K562 (cell line): ENCODE results near the gene FN1. TPM values are rescaled to one million over a fixed set of nuclear protein-coding genes. Genes with fewer than 3 reads are reported as not detected.

ENCODE experiments used
- ATF7 ChIP-seq: fragments of 450-650 bp; IDR thresholded peaks from 2 replicates; pipeline ENCODE4 v1.7.1; 2014; ENCODE audit warnings: mild to moderate bottlenecking, moderate library complexity
- HDAC8 ChIP-seq: fragments of 450-650 bp; IDR thresholded peaks from 2 replicates; pipeline ENCODE4 v1.6.1; 2016; ENCODE audit warnings: mild to moderate bottlenecking, missing genetic modification characterization, moderate library complexity, missing compliant biosample characterization
- KDM2B ChIP-seq: fragments of 250-450 bp; sonication (Bioruptor Pico); IDR thresholded peaks from 2 replicates; pipeline ENCODE4 v1.8.0; 2021; ENCODE audit warnings: mild to moderate bottlenecking, moderate library complexity
- RAD51 ChIP-seq: fragments of 450-650 bp; IDR thresholded peaks from 2 replicates; pipeline ENCODE4 v1.7.1; 2016; ENCODE audit warnings: low read depth, mild to moderate bottlenecking, borderline replicate concordance
- TGIF2 ChIP-seq: sonication (generic); formaldehyde crosslinking; IDR thresholded peaks from 2 replicates; pipeline ENCODE4 v1.8.1; 2022; ENCODE audit warnings: mild to moderate bottlenecking, missing genetic modification reagents, moderate library complexity
- TOE1 ChIP-seq, 2 experiments: fragments of 450-650 bp in 1 of 2; sonication (generic) in 1 of 2; formaldehyde crosslinking in 1 of 2; IDR thresholded peaks; 2 replicates each; pipeline versions ENCODE4 v1.7.1 to v1.8.0; 2016 to 2022; ENCODE audit warnings: borderline replicate concordance in 2 of 2, mild to moderate bottlenecking in 2 of 2, antibody characterized with exemption in 1 of 2, inconsistent platforms in 1 of 2, low read depth in 1 of 2, missing genetic modification reagents in 1 of 2, moderate library complexity in 1 of 2
- ZKSCAN8 ChIP-seq: fragments of 200-800 bp; sonication (Bioruptor generic); IDR thresholded peaks from 2 replicates; pipeline ENCODE4 v1.6.1; 2016; ENCODE audit warnings: missing genetic modification characterization, missing compliant biosample characterization
- polyA plus RNA-seq, 8 experiments: library from polyadenylated mRNA; depleted of rRNA in 4 of 8; stranded (reverse) in 5 of 8; unstranded in 3 of 8; fragments of >200 nt; fragmentation: Nextera tagmentation in 2 of 8; fragmentation: Illumina TruSeq in 1 of 8; extraction: Ambion mirVana in 2 of 8; extraction: Trizol in 1 of 8; gene quantifications; 2 replicates each; pipeline versions ENCODE4 v1.2.1 to v1.2.3, GENCODE V29; 2011 to 2014; ENCODE audit warnings: inconsistent platforms in 1 of 8, missing spikeins in 1 of 8
- total RNA-seq, 7 experiments: library from RNA; depleted of rRNA in 6 of 7; stranded (reverse); fragments of >200 nt in 6 of 7; fragmentation: Illumina TruSeq in 2 of 7; extraction: Trizol in 2 of 7; gene quantifications; 2 replicates each; pipeline versions ENCODE4 v1.2.1 to v1.2.3, GENCODE V29; 2011 to 2021; ENCODE audit warnings: low replicate concordance in 1 of 7
- TF ChIP-seq, protein P1 (sequence below), 2 experiments: fragments of 450-650 bp; formaldehyde crosslinking in 1 of 2; IDR thresholded peaks; 2 replicates each; pipeline versions ENCODE4 v1.4.0 to v1.6.1; 2014 to 2020; ENCODE audit warnings: mild to moderate bottlenecking in 2 of 2, borderline replicate concordance in 1 of 2, low read depth in 1 of 2
- TF ChIP-seq, protein P2 (sequence below): fragments of 250-450 bp; sonication (Bioruptor Pico); IDR thresholded peaks from 2 replicates; pipeline ENCODE4 v1.5.0; 2020; ENCODE audit warnings: mild to moderate bottlenecking
- TF ChIP-seq, protein P3 (sequence below): fragments of 200-800 bp; sonication (Bioruptor generic); IDR thresholded peaks from 2 replicates; pipeline ENCODE4 v1.6.1; 2017; ENCODE audit warnings: missing genetic modification characterization, missing compliant biosample characterization
- TF ChIP-seq, protein P4 (sequence below): fragments of 450-650 bp; IDR thresholded peaks from 2 replicates; pipeline ENCODE4 v1.6.1; 2018; ENCODE audit warnings: mild to moderate bottlenecking, low read depth; ENCODE audit not compliant: partially characterized antibody

The FN1 gene
- total and polyA plus RNA-seq, 9 of the 15 experiments (the other 6 are each of a cell fraction or from before 2014, with no cell fraction given) = 7.4 to 19.1 (median 11.2) TPM

DNA sequence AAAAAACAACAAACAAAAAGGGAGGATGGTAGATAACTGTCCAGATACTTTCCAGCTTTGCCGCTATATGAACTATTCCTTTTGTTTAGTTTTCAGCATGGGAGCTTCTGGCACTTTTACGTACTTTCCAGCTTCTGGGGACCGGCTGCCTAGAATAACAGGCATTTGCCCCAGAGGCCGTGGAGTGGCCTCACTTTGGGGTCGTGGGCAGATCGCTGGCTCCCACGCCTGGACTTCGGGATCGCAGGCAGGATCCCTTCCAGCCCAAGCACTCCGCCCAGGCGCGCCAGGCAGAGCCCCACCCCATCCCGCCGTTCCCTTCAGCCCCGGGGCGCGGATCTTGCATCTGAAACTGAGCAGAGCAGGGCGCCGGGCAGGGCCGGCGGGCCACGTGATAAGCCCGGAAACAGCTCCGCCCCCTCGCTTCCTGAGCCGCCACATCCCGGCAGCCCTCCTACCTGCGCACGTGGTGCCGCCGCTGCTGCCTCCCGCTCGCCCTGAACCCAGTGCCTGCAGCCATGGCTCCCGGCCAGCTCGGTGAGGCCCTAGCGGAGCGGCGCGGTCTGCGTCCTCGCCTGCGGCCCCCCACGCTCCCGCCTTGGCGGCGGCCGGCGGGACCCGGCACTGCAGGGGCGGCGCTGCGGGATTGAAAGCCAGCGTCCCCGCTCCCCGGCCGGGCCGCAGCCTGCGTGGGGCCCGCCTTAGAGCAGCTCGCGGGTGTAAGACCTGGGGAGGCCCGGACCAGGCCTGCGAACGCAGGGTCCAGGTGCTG, 124.1 kb downstream of the FN1 start, which contains the start of gene ATIC (continued):
- TF ChIP-seq, protein P1, sequence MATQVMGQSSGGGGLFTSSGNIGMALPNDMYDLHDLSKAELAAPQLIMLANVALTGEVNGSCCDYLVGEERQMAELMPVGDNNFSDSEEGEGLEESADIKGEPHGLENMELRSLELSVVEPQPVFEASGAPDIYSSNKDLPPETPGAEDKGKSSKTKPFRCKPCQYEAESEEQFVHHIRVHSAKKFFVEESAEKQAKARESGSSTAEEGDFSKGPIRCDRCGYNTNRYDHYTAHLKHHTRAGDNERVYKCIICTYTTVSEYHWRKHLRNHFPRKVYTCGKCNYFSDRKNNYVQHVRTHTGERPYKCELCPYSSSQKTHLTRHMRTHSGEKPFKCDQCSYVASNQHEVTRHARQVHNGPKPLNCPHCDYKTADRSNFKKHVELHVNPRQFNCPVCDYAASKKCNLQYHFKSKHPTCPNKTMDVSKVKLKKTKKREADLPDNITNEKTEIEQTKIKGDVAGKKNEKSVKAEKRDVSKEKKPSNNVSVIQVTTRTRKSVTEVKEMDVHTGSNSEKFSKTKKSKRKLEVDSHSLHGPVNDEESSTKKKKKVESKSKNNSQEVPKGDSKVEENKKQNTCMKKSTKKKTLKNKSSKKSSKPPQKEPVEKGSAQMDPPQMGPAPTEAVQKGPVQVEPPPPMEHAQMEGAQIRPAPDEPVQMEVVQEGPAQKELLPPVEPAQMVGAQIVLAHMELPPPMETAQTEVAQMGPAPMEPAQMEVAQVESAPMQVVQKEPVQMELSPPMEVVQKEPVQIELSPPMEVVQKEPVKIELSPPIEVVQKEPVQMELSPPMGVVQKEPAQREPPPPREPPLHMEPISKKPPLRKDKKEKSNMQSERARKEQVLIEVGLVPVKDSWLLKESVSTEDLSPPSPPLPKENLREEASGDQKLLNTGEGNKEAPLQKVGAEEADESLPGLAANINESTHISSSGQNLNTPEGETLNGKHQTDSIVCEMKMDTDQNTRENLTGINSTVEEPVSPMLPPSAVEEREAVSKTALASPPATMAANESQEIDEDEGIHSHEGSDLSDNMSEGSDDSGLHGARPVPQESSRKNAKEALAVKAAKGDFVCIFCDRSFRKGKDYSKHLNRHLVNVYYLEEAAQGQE (IDR thresholded peaks at IDR 0.05; ENCODE audit: borderline replicate concordance) = peak; percentile 74
- TF ChIP-seq, protein P1 (CRISPR knock-in tag; IDR thresholded peaks at IDR 0.05; ENCODE audit: low read depth) = no peak
- TF ChIP-seq TOE1 (IDR thresholded peaks at IDR 0.05; ENCODE audit: borderline replicate concordance) (peak; percentile 19; the same call in 1 of the 2 replicates), TOE1 (CRISPR knock-in tag; IDR thresholded peaks at IDR 0.05; ENCODE audit: borderline replicate concordance, low read depth) (no peak), ATF7 (peak; percentile 31; the same call in 1 of the 2 replicates), KDM2B (no peak), HDAC8 (tag) (0 out of 2 replicates have a peak, but pooled peaks have one; percentile 39), ZKSCAN8 (no peak), RAD51 (peak; percentile 91), TGIF2 (CRISPR knock-in tag) (0 out of 2 replicates have a peak, but pooled peaks have one; percentile 56)
- TF ChIP-seq, protein P2, sequence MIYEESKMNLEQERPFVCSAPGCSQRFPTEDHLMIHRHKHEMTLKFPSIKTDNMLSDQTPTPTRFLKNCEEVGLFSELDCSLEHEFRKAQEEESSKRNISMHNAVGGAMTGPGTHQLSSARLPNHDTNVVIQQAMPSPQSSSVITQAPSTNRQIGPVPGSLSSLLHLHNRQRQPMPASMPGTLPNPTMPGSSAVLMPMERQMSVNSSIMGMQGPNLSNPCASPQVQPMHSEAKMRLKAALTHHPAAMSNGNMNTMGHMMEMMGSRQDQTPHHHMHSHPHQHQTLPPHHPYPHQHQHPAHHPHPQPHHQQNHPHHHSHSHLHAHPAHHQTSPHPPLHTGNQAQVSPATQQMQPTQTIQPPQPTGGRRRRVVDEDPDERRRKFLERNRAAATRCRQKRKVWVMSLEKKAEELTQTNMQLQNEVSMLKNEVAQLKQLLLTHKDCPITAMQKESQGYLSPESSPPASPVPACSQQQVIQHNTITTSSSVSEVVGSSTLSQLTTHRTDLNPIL (CRISPR knock-in tag) = no peak
- TF ChIP-seq, protein P3, sequence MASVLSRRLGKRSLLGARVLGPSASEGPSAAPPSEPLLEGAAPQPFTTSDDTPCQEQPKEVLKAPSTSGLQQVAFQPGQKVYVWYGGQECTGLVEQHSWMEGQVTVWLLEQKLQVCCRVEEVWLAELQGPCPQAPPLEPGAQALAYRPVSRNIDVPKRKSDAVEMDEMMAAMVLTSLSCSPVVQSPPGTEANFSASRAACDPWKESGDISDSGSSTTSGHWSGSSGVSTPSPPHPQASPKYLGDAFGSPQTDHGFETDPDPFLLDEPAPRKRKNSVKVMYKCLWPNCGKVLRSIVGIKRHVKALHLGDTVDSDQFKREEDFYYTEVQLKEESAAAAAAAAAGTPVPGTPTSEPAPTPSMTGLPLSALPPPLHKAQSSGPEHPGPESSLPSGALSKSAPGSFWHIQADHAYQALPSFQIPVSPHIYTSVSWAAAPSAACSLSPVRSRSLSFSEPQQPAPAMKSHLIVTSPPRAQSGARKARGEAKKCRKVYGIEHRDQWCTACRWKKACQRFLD (CRISPR knock-in tag) = peak; percentile 78
- TF ChIP-seq, protein P4, sequence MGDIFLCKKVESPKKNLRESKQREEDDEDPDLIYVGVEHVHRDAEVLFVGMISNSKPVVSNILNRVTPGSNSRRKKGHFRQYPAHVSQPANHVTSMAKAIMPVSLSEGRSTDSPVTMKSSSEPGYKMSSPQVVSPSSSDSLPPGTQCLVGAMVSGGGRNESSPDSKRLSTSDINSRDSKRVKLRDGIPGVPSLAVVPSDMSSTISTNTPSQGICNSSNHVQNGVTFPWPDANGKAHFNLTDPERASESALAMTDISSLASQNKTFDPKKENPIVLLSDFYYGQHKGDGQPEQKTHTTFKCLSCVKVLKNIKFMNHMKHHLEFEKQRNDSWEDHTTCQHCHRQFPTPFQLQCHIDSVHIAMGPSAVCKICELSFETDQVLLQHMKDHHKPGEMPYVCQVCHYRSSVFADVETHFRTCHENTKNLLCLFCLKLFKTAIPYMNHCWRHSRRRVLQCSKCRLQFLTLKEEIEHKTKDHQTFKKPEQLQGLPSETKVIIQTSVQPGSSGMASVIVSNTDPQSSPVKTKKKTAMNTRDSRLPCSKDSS = no peak
